Peyer's patch (tissue), 4 donors: Measurements from ENCODE around the gene SLC39A8. TPM values are rescaled to one million over a fixed set of nuclear protein-coding genes. Genes with fewer than 3 reads are reported as not detected.

ENCODE experiments used
- DNase-seq, 3 donors: peaks; one replicate each; pipeline ENCODE4 v3.0.0-alpha.2; 2017 to 2019
- H3K27ac ChIP-seq, 4 donors: fragments of 200-600 bp; sonication (generic); one replicate each; pipeline ENCODE4 v1.5.1; 2016 to 2019
- H3K27me3 ChIP-seq, 2 donors: fragments of 200-600 bp; sonication (generic); one replicate each; pipeline ENCODE4 v1.5.1; 2019
- H3K36me3 ChIP-seq, 3 donors: fragments of 200-600 bp; sonication (generic); one replicate each; pipeline ENCODE4 v1.5.1; 2016 to 2019
- H3K4me1 ChIP-seq, 4 donors: fragments of 200-600 bp; sonication (generic); one replicate each; pipeline ENCODE4 v1.5.1; 2016 to 2019
- H3K4me3 ChIP-seq, 4 donors: fragments of 200-600 bp; sonication (generic); 1 replicate in 3 of 4; 2 replicates in 1 of 4; pipeline ENCODE4 v1.5.1; 2016 to 2019; ENCODE audit warnings: mild to moderate bottlenecking in 1 of 4
- H3K9me3 ChIP-seq, 4 donors: fragments of 200-600 bp; sonication (generic); one replicate each; pipeline ENCODE4 v1.5.1; 2016 to 2019; ENCODE audit warnings: mild to moderate bottlenecking in 1 of 4
- POLR2A ChIP-seq, 2 donors: fragments of 450-650 bp; IDR thresholded peaks; one replicate each; pipeline ENCODE4 v1.5.1; 2017; ENCODE audit warnings: antibody characterized with exemption in 2 of 2, mild to moderate bottlenecking in 2 of 2, moderate library complexity in 2 of 2
- total RNA-seq, 4 donors: library from RNA; depleted of rRNA; stranded (reverse); fragments of >200 nt; gene quantifications; one replicate each; pipeline ENCODE4 v1.1.0, GENCODE V29; 2016
- TF ChIP-seq, protein P1 (sequence below), 6 experiments: fragments of 450-650 bp in 4 of 6; fragments of 200-600 bp in 2 of 6; sonication (generic) in 1 of 6; IDR thresholded peaks; one replicate each; pipeline ENCODE4 v1.5.1; 2017 to 2019; ENCODE audit warnings: antibody characterized with exemption in 6 of 6, mild to moderate bottlenecking in 3 of 6, moderate library complexity in 1 of 6

The SLC39A8 gene
- total RNA-seq, 4 donors from 2014 or later, result 9.1 to 12.1 (median 9.5) TPM

DNA sequence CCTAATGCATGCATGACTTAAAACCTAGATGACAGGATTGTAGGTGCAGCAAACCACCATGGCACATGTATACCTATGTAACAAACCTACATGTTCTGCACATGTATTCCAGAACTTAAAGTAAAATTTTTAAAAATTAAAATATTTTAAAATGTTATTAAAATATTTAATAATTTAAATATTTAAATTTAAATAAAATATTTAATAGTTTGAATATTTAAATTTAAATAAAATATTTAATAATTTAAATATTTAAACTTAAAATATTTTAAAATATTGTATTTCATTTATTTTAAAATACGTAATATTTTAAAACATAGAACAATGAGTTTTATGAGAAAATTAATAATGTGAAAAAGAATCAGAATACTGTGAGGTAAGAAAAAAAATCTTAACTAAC lies 117.9 kb downstream of the SLC39A8 start:
- no peaks in the 10 kb centered on the region for H3K9me3 ChIP-seq
- H3K4me1 ChIP-seq, result no peaks in the 10 kb centered on the region
- DNase-seq, result no peak
- no peaks in the 10 kb centered on the region for H3K27me3 ChIP-seq
- H3K27ac ChIP-seq, result no peak overlapping the region
- H3K4me3 ChIP-seq, result no peak overlapping the region
- H3K36me3 ChIP-seq, result no peaks in the 10 kb centered on the region
- TF ChIP-seq, protein P1, sequence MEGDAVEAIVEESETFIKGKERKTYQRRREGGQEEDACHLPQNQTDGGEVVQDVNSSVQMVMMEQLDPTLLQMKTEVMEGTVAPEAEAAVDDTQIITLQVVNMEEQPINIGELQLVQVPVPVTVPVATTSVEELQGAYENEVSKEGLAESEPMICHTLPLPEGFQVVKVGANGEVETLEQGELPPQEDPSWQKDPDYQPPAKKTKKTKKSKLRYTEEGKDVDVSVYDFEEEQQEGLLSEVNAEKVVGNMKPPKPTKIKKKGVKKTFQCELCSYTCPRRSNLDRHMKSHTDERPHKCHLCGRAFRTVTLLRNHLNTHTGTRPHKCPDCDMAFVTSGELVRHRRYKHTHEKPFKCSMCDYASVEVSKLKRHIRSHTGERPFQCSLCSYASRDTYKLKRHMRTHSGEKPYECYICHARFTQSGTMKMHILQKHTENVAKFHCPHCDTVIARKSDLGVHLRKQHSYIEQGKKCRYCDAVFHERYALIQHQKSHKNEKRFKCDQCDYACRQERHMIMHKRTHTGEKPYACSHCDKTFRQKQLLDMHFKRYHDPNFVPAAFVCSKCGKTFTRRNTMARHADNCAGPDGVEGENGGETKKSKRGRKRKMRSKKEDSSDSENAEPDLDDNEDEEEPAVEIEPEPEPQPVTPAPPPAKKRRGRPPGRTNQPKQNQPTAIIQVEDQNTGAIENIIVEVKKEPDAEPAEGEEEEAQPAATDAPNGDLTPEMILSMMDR (IDR thresholded peaks at IDR 0.05), result no peak
- no peak for TF ChIP-seq POLR2A (IDR thresholded peaks at IDR 0.05)

DNA sequence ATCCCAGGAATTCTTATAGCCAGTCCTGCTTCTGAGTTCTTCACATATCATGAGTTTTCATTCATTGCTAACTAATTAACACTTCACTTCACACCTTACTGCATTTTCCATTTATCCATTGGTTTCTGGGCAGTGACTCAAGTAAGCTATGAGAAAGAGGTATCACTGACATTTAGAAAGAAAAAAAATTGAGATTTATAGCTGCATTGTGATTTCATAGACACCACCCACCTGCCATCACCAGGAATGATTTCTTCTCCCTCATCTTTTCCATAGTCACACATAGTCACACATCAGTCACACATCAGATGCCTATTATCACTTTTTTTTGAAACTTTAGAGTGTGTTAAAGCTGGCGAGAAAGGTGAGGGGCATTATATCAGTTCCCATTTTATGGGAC lies 121.8 kb downstream of the SLC39A8 start:
- Histone ChIP-seq H3K4me1 (no peaks in the 10 kb centered on the region), H3K36me3 (no peaks in the 10 kb centered on the region), H3K27ac (no peak overlapping the region), H3K9me3 (no peaks in the 10 kb centered on the region), H3K4me3 (no peak overlapping the region), H3K27me3 (no peaks in the 10 kb centered on the region)
- no peak for DNase-seq
- no peak for TF ChIP-seq POLR2A (IDR thresholded peaks at IDR 0.05)
- TF ChIP-seq, protein P1 (IDR thresholded peaks at IDR 0.05), result no peak

DNA sequence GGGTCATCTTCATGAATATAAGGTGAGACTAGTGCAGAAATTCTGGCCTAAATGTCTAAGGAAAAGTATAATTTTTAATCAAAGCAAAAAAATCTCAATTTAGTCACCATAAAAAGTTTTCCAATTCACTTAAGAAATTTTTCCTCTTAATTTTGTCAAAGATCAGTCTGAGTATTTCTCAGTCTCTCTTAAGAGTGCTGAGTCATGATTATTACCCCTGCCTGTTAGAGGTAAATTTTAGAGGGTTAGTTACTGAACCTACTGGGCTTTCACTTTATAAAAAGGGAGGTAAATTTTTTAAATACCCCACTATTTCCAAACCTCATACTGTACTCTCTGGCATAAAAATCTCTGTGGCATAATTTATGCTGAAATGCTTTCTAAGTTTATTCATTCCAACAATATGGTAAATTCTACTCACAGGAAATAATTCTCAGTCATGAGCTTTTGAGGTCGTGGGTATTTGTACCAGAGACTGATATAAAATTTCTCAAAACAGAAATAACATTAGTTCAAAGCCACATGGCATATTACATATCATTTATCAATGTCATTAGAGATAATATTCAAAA lies 122.4 kb downstream of the SLC39A8 start:
- no peak overlapping the region for H3K27ac ChIP-seq
- TF ChIP-seq, protein P1 (IDR thresholded peaks at IDR 0.05), result no peak
- no peak for TF ChIP-seq POLR2A (IDR thresholded peaks at IDR 0.05)
- no peak for DNase-seq
- H3K27me3 ChIP-seq, result no peaks in the 10 kb centered on the region
- H3K36me3 ChIP-seq, result no peaks in the 10 kb centered on the region
- H3K4me1 ChIP-seq, result no peaks in the 10 kb centered on the region
- no peaks in the 10 kb centered on the region for H3K9me3 ChIP-seq
- H3K4me3 ChIP-seq, result no peak overlapping the region

DNA sequence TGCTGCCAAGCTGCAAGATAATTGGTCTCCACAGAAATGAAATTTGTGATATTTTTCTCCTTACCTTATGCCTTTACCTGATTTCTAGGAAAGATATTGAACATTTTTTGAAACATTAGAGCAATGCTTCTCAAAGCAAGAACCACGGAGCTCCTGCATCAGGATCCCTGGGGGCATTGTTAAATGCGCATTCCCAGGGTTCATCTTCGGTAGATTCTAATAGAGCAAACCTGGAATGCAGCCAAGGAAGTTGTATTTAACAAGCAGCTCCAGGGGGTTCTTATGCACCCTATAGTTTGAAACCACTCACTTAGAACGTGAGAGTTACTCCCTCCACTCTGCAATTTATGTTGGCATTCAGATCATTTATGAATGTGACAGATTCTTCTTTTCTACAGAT lies 126.2 kb downstream of the SLC39A8 start:
- no peaks in the 10 kb centered on the region for H3K36me3 ChIP-seq
- H3K27ac ChIP-seq, result no peak overlapping the region
- no peaks in the 10 kb centered on the region for H3K9me3 ChIP-seq
- H3K4me1 ChIP-seq, result no peaks in the 10 kb centered on the region
- TF ChIP-seq, protein P1 (IDR thresholded peaks at IDR 0.05), result no peak
- TF ChIP-seq POLR2A (IDR thresholded peaks at IDR 0.05), result no peak
- DNase-seq, result no peak
- no peaks in the 10 kb centered on the region for H3K27me3 ChIP-seq
- H3K4me3 ChIP-seq, result no peak overlapping the region

DNA sequence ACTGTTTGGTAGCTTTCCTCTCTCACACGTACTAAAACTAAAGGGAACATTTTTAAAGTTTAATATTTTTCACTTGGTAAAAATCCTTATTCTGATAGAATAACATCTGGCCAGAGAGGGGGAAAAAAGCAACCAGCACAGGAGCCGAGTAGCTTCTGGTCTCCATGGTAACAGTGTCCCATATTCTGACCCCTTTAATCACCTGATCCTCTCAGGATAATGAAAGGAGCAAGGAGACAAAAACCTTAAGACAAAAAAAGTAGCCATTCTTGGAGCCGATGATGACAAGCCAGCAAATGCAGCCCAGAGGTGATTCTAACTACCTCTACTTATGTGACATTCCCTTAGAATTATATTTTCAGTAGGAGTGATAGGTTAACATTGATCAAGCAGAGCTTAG lies 126.6 kb downstream of the SLC39A8 start:
- DNase-seq, result no peak
- TF ChIP-seq POLR2A (IDR thresholded peaks at IDR 0.05), result no peak
- TF ChIP-seq, protein P1 (IDR thresholded peaks at IDR 0.05), result no peak
- no peaks in the 10 kb centered on the region for H3K9me3 ChIP-seq

More for the DNA sequence above, 126.6 kb downstream of the SLC39A8 start:
- no peak overlapping the region for H3K27ac ChIP-seq
- no peaks in the 10 kb centered on the region for H3K27me3 ChIP-seq
- H3K36me3 ChIP-seq, result no peaks in the 10 kb centered on the region
- no peak overlapping the region for H3K4me3 ChIP-seq
- no peaks in the 10 kb centered on the region for H3K4me1 ChIP-seq
